Measurements from ENCODE around the gene BMX. TPM values are rescaled to one million over a fixed set of nuclear protein-coding genes. Genes with fewer than 3 reads are reported as not detected.

Gene BMX
- total RNA-seq, 1 donor from 2014 or later: 3.0 TPM

DNA sequence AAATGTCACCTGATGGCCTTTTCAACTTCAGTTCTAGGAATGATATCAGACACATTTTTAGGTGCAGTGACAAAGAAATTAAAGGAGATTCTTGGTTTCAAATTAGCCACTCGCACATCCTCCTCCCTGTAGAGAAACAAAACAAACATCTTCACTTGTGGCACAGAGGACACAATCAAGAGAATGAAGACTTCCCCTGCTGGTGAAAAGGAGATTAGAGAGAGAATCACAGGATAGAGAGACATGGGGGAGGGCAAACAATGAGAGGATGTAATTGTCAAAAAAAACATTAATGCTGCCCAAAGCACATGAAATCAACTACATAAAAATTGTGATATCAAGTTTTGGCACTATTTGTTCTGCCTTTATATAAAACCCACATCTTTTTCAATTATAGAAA lies 65.6 kb downstream of the BMX start:
- TF ChIP-seq, protein P1, sequence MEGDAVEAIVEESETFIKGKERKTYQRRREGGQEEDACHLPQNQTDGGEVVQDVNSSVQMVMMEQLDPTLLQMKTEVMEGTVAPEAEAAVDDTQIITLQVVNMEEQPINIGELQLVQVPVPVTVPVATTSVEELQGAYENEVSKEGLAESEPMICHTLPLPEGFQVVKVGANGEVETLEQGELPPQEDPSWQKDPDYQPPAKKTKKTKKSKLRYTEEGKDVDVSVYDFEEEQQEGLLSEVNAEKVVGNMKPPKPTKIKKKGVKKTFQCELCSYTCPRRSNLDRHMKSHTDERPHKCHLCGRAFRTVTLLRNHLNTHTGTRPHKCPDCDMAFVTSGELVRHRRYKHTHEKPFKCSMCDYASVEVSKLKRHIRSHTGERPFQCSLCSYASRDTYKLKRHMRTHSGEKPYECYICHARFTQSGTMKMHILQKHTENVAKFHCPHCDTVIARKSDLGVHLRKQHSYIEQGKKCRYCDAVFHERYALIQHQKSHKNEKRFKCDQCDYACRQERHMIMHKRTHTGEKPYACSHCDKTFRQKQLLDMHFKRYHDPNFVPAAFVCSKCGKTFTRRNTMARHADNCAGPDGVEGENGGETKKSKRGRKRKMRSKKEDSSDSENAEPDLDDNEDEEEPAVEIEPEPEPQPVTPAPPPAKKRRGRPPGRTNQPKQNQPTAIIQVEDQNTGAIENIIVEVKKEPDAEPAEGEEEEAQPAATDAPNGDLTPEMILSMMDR (IDR thresholded peaks at IDR 0.05): no peak
- ATAC-seq: no peak

DNA sequence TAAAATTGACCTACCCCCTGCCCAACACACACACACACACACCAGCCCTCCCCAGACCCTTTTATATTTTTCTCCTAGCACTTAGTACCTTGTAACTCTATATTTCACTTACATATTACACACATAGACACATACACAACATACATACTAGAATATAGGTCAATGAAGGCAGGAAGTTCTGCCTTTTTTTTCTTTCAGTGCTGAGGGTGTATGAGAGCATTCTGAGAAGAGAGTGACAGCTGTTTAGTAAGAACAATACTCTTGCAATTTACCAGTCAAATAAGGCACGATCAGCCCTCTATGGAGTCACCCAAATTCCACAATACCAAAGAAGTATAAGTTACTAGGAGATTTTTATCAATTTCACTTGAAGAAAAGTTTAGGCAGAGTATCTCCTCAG lies 66.7 kb downstream of the BMX start:
- no peaks in the 10 kb centered on the region for H3K27me3 ChIP-seq (ENCODE audit: low read depth)
- TF ChIP-seq, protein P1 (IDR thresholded peaks at IDR 0.05): no peak
- H3K36me3 ChIP-seq: no peaks in the 10 kb centered on the region
- no peak overlapping the region for H3K27ac ChIP-seq
- H3K4me3 ChIP-seq: no peak overlapping the region
- DNase-seq (no peak), ATAC-seq (no peak)
- intact Hi-C loops (cut with DNase I): loop anchor here (10.0 kb wide), 1 partner anchor 72 kb away; the partner anchor contains the start of gene PIR
- H3K9me3 ChIP-seq: no peaks in the 10 kb centered on the region
- no peaks in the 10 kb centered on the region for H3K4me1 ChIP-seq

More for the DNA sequence above, 65.6 kb downstream of the BMX start:
- no peak for DNase-seq
- no peak overlapping the region for H3K4me3 ChIP-seq
- intact Hi-C loops (cut with DNase I): loop anchor here (10.0 kb wide), 1 partner anchor 71 kb away; the partner anchor contains the start of gene PIR
- no peak overlapping the region for H3K27ac ChIP-seq
- H3K27me3 ChIP-seq (ENCODE audit: low read depth): no peaks in the 10 kb centered on the region
- no peaks in the 10 kb centered on the region for H3K4me1 ChIP-seq
- H3K36me3 ChIP-seq: no peaks in the 10 kb centered on the region
- no peaks in the 10 kb centered on the region for H3K9me3 ChIP-seq

DNA sequence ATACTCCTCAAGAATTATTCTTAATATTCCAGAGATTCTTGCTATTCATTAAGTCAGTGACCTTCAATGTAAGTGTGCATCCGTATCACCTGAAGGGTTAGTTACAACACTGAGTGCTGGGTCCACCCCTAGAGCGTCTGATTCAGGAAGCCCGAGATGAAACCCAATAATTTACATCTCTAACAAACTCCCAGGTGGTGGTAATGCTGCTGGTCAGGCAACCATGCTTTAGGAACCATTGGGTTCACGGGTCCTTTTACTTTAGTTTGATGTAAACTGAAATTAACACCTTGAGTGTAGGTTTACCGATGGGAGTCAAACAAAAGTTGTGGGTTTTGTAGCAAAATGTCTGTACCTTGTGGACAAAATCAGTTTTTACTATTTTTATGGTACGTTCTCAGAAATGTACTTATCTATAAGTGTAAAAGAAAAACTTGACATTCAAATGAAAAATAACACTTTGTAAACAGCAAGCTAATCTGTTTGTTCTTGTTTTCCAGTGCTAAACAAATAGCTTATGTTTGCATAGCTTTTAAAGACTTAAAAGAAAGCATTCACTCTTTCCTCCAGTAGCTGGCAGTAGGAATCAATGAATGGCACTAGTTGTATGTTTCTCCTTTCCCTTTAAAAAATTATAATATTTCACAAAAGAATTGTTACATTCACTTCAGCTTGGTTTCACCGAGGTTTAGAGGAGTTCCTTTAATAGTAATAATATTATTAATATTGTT lies 67.4 kb downstream of the BMX start:
- H3K4me3 ChIP-seq: no peak overlapping the region
- intact Hi-C loops (cut with DNase I): loop anchor here (10.0 kb wide), 1 partner anchor 73 kb away; the partner anchor contains the start of gene PIR
- DNase-seq (no peak), ATAC-seq (peak in 1 of 2 donors; percentile 56)
- H3K4me1 ChIP-seq: no peaks in the 10 kb centered on the region
- no peaks in the 10 kb centered on the region for H3K36me3 ChIP-seq
- H3K27ac ChIP-seq: no peak overlapping the region
- no peaks in the 10 kb centered on the region for H3K9me3 ChIP-seq
- TF ChIP-seq, protein P1 (IDR thresholded peaks at IDR 0.05): peak; percentile 23
- H3K27me3 ChIP-seq (ENCODE audit: low read depth): no peaks in the 10 kb centered on the region

DNA sequence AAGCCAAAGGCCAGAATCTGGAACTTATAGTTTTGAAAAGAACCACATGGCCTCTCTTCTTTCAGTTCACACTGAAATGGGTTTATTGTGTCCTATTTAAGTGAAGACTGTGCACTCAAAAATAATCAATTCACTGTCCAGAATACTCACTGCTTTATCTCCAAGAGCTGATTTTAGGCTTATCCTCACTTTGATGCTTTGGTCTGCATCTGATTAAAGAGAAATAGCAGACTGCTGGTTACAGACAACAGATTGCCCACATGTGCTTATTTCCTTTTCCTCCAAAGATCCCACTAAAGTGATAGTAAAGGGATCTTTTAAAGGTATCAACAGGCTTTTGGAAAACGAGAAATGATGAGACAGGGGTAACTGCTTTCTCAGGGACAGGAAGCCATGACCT lies 69.5 kb downstream of the BMX start:
- H3K4me1 ChIP-seq: no peaks in the 10 kb centered on the region
- H3K27me3 ChIP-seq (ENCODE audit: low read depth): no peaks in the 10 kb centered on the region
- no peak for DNase-seq
- no peaks in the 10 kb centered on the region for H3K36me3 ChIP-seq
- no peak for ATAC-seq
- no peaks in the 10 kb centered on the region for H3K9me3 ChIP-seq
- intact Hi-C loops (cut with DNase I): no loop called here
- TF ChIP-seq, protein P1 (IDR thresholded peaks at IDR 0.05): no peak
- H3K4me3 ChIP-seq: no peak overlapping the region
- H3K27ac ChIP-seq: no peak overlapping the region

DNA sequence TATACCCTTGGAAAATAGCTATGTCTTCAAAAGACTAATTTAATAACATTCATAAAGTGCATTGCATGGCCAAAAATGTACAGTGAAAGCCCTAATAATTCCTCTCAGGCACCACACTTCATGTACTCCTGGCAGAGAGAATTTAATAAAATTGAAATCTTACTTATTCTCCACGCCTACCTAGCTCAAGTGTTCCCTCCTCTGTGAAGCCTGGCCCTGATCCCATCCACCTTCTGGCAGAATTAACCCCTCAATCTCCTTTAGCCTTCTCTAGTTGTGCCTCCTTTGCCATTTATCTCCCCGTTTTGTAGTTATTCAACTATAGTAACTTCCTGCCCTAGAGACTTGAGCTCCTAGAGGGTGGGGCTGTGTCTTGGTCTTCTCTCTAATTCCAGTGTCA lies 73.4 kb downstream of the BMX start:
- no peak for DNase-seq
- no peaks in the 10 kb centered on the region for H3K4me1 ChIP-seq
- peak in 1 of 2 donors; percentile 54 for ATAC-seq
- no peak overlapping the region for H3K27ac ChIP-seq
- intact Hi-C loops (cut with DNase I): no loop called here
- H3K4me3 ChIP-seq: no peak overlapping the region
- H3K36me3 ChIP-seq: no peaks in the 10 kb centered on the region
- H3K27me3 ChIP-seq (ENCODE audit: low read depth): no peaks in the 10 kb centered on the region
- TF ChIP-seq, protein P1 (IDR thresholded peaks at IDR 0.05): no peak
- no peaks in the 10 kb centered on the region for H3K9me3 ChIP-seq
